Measurements from ENCODE around the gene CHCHD3. TPM values are rescaled to one million over a fixed set of nuclear protein-coding genes. Genes with fewer than 3 reads are reported as not detected.
"Not testable (repeated sequence)": the region's sequence is repeated elsewhere in the genome, so short reads cannot be mapped to it uniquely, and the experiment has no call there.

CHCHD3 gene
- total and polyA plus RNA-seq, 4 donors = 25.5 to 37.8 (median 31.8) TPM

DNA sequence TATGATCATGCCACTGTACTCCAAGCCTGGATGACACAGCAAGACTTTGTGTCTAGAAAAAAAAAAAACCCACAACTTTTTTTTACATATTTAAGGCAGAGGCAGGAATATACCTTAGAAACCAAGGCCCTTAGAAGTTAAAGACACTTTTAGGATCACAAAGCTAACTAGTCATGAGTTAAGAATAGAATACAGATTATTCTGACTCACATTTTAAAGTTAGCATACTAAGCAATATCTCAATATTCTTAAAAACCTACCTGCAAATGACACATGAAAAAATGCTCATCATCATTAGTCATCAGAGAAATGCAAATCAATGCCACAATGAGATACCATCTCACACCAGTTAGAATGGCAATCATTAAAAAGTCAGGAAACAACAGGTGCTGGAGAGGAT lies 177.7 kb downstream of the CHCHD3 start:
- Histone ChIP-seq H3K4me1 (ENCODE audit: control insufficient read depth in 4 of 4, insufficient read depth in 4 of 4, low read length in 3 of 4) (no peaks in the 10 kb centered on the region), H3K9me3 (ENCODE audit: control insufficient read depth in 4 of 4, low read length in 3 of 4) (no peaks in the 10 kb centered on the region), H3K9ac (ENCODE audit: low read depth in 1 of 2, low read length in 2 of 2) (no peak overlapping the region), H3K27me3 (ENCODE audit: control insufficient read depth in 4 of 4, insufficient read depth in 4 of 4, low read length in 3 of 4) (no peaks in the 10 kb centered on the region), H3K27ac (ENCODE audit: low read depth in 1 of 2, low read length in 2 of 2) (no peak overlapping the region), H3K36me3 (ENCODE audit: control insufficient read depth in 4 of 4, insufficient read depth in 3 of 4, low read depth in 1 of 4, low read length in 3 of 4) (no peaks in the 10 kb centered on the region), H3K4me3 (ENCODE audit: low read depth in 1 of 3, low read length in 3 of 3) (no peak overlapping the region)
- TF ChIP-seq ZBTB33 (IDR thresholded peaks at IDR 0.05) = no peak
- no peak for TF ChIP-seq GABPA (IDR thresholded peaks at IDR 0.05 in 1 of 2, conservative IDR thresholded peaks at IDR 0.05 in 1 of 2)
- TF ChIP-seq REST (IDR thresholded peaks at IDR 0.05) = no peak
- no peak for TF ChIP-seq ATF3 (IDR thresholded peaks at IDR 0.05)
- TF ChIP-seq, protein P1, sequence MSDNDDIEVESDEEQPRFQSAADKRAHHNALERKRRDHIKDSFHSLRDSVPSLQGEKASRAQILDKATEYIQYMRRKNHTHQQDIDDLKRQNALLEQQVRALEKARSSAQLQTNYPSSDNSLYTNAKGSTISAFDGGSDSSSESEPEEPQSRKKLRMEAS (IDR thresholded peaks at IDR 0.05) = no peak
- TF ChIP-seq EGR1 (IDR thresholded peaks at IDR 0.05; ENCODE audit: low read depth in 2 of 2) = no peak
- no peak for TF ChIP-seq FOXA1 (IDR thresholded peaks at IDR 0.05)
- no peak for TF ChIP-seq FOXA2 (IDR thresholded peaks at IDR 0.05)
- TF ChIP-seq HNF4G (IDR thresholded peaks at IDR 0.05) = no peak
- TF ChIP-seq TAF1 (conservative IDR thresholded peaks at IDR 0.05) = no peak
- no peak for TF ChIP-seq YY1 (IDR thresholded peaks at IDR 0.05)
- TF ChIP-seq NR2F2 (IDR thresholded peaks at IDR 0.05) = no peak
- TF ChIP-seq HNF4A (conservative IDR thresholded peaks at IDR 0.05) = no peak
- no peak for TF ChIP-seq SP1 (IDR thresholded peaks at IDR 0.05)
- TF ChIP-seq RXRA (IDR thresholded peaks at IDR 0.05) = no peak
- TF ChIP-seq RAD21 (IDR thresholded peaks at IDR 0.05) = no peak
- no peak for DNase-seq (ENCODE audit: low spot score)

- not testable (repeated sequence) for H3K9me3 ChIP-seq (ENCODE audit: control insufficient read depth in 4 of 4, low read length in 3 of 4); H3K4me1 ChIP-seq (ENCODE audit: control insufficient read depth in 4 of 4, insufficient read depth in 4 of 4, low read length in 3 of 4); H3K27ac ChIP-seq (ENCODE audit: low read depth in 1 of 2, low read length in 2 of 2); H3K4me3 ChIP-seq (ENCODE audit: low read depth in 1 of 3, low read length in 3 of 3); H3K36me3 ChIP-seq (ENCODE audit: control insufficient read depth in 4 of 4, insufficient read depth in 3 of 4, low read depth in 1 of 4, low read length in 3 of 4); DNase-seq (ENCODE audit: low spot score); H3K9ac ChIP-seq (ENCODE audit: low read depth in 1 of 2, low read length in 2 of 2); H3K27me3 ChIP-seq (ENCODE audit: control insufficient read depth in 4 of 4, insufficient read depth in 4 of 4, low read length in 3 of 4)
- WGBS = 94% methylated on average over 3 of the region's 3 CpGs
Measured at GRCh38 chr7:132902294-132902693, 179.6 kb downstream of the CHCHD3 start.

All from liver (tissue), 9 donors.